ENCODE data around the gene TNNI3. TPM values are rescaled to one million over a fixed set of nuclear protein-coding genes. Genes with fewer than 3 reads are reported as not detected.
A peak's percentile ranks its signal among the peaks of the same experiment; 100 is the strongest.

Gene TNNI3
- polyA plus RNA-seq, 4 donors: 3.1 to 5.3 (median 3.9) TPM

- no peak for DNase-seq (ENCODE audit: low read depth in 4 of 4, low spot score in 3 of 4)
Measured at GRCh38 chr19:55149078-55150003, 8.2 kb downstream of the TNNI3 start, which contains the start of gene TNNT1. Gene TNNT1, minus strand, starts transcription at chr19:55149206. Its CDS starts 2,049 bp downstream, at chr19:55147157.

GRCh38 chr19:55147545-55148251 lies 9.8 kb downstream of the TNNI3 start:
- DNase-seq (ENCODE audit: low read depth in 4 of 4, low spot score in 3 of 4): no peak

GRCh38 chr19:55146705-55147273 lies 10.7 kb downstream of the TNNI3 start:
- no peak for DNase-seq (ENCODE audit: low read depth in 4 of 4, low spot score in 3 of 4)

GRCh38 chr19:55146078-55146704 lies 11.3 kb downstream of the TNNI3 start:
- no peak for DNase-seq (ENCODE audit: low read depth in 4 of 4, low spot score in 3 of 4)

GRCh38 chr19:55145232-55145631 lies 12.3 kb downstream of the TNNI3 start:
- DNase-seq (ENCODE audit: low read depth in 4 of 4, low spot score in 3 of 4): no peak

GRCh38 chr19:55141696-55142095 lies 15.8 kb downstream of the TNNI3 start:
- DNase-seq (ENCODE audit: low read depth in 4 of 4, low spot score in 3 of 4): no peak

GRCh38 chr19:55137915-55138314 lies 19.6 kb downstream of the TNNI3 start:
- no peak for DNase-seq (ENCODE audit: low read depth in 4 of 4, low spot score in 3 of 4)

- no peak for DNase-seq (ENCODE audit: low read depth in 4 of 4, low spot score in 3 of 4)
Measured at GRCh38 chr19:55136399-55137102, 21.0 kb downstream of the TNNI3 start.

GRCh38 chr19:55134736-55135135 lies 22.8 kb downstream of the TNNI3 start:
- DNase-seq (ENCODE audit: low read depth in 4 of 4, low spot score in 3 of 4): no peak

GRCh38 chr19:55133639-55134444 lies 23.7 kb downstream of the TNNI3 start:
- DNase-seq (ENCODE audit: low read depth in 4 of 4, low spot score in 3 of 4): no peak

- no peak for DNase-seq (ENCODE audit: low read depth in 4 of 4, low spot score in 3 of 4)
Measured at GRCh38 chr19:55132453-55133129, 24.9 kb downstream of the TNNI3 start.

GRCh38 chr19:55131421-55131820 lies 26.1 kb downstream of the TNNI3 start:
- no peak for DNase-seq (ENCODE audit: low read depth in 4 of 4, low spot score in 3 of 4)

GRCh38 chr19:55119053-55119452 lies 38.5 kb downstream of the TNNI3 start:
- no peak for DNase-seq (ENCODE audit: low read depth in 4 of 4, low spot score in 3 of 4)

- DNase-seq (ENCODE audit: low read depth in 4 of 4, low spot score in 3 of 4): no peak
Measured at GRCh38 chr19:55118401-55118991, 39.0 kb downstream of the TNNI3 start.

- peak; percentile 92 to 98 (median 97) for DNase-seq (ENCODE audit: low read depth in 4 of 4, low spot score in 3 of 4)
Measured at GRCh38 chr19:55117663-55118391, 39.7 kb downstream of the TNNI3 start.

- no peak for DNase-seq (ENCODE audit: low read depth in 4 of 4, low spot score in 3 of 4)
Measured at GRCh38 chr19:55116859-55117662, 40.5 kb downstream of the TNNI3 start, which contains the start of gene PPP1R12C. Gene PPP1R12C, minus strand, starts transcription at chr19:55117637. Its CDS starts 94 bp downstream, at chr19:55117543.

Data from right renal pelvis (tissue), 4 donors.